ENCODE measurements around the gene TRPC4AP. TPM values are rescaled to one million over a fixed set of nuclear protein-coding genes. Genes with fewer than 3 reads are reported as not detected.

Gene TRPC4AP
- 30.7 TPM for total RNA-seq
- long read RNA-seq, transcript TRPC4AP-202 (19 exons, 3,138 nt) = minor isoform, 29 of 134 reads
- long read RNA-seq, transcript TRPC4AP-201 (19 exons, 3,226 nt) = major isoform, 67 of 134 reads
- long read RNA-seq, partial matches to known transcripts = 23 of 134 reads
- long read RNA-seq, other reads (novel, unspliced or antisense) = 15 of 134 reads

- TF ChIP-seq CTCF (IDR thresholded peaks at IDR 0.05; ENCODE audit: borderline replicate concordance) = peak; percentile 97
- intact Hi-C loops (cut with micrococcal nuclease) = no loop called here
- peaks cover 55% of the 10 kb centered on the region for H3K4me1 ChIP-seq
- DNase-seq = peak; percentile 91
- H3K27me3 ChIP-seq (ENCODE audit: low read depth) = no peaks in the 10 kb centered on the region
- H3K27ac ChIP-seq (replicated peaks) = peak within 1 kb of the TSS; percentile 96
- H3K36me3 ChIP-seq = peaks cover 9% of the 10 kb centered on the region
- H3K9me3 ChIP-seq (replicated peaks) = no peaks in the 10 kb centered on the region
- peak within 1 kb of the TSS; percentile 94 for H3K4me3 ChIP-seq
Measured at GRCh38 chr20:35092524-35093266, at the start of gene TRPC4AP. Gene TRPC4AP, minus strand, starts transcription at chr20:35092807. Its CDS starts 26 bp downstream, at chr20:35092781.

- peaks cover 43% of the 10 kb centered on the region for H3K4me1 ChIP-seq
- TF ChIP-seq CTCF (IDR thresholded peaks at IDR 0.05; ENCODE audit: borderline replicate concordance) = no peak
- H3K4me3 ChIP-seq = no peak overlapping the region
- no peaks in the 10 kb centered on the region for H3K27me3 ChIP-seq (ENCODE audit: low read depth)
- peaks cover 68% of the 10 kb centered on the region for H3K36me3 ChIP-seq
- DNase-seq = peak; percentile 36
- intact Hi-C loops (cut with micrococcal nuclease) = no loop called here
- no peaks in the 10 kb centered on the region for H3K9me3 ChIP-seq (replicated peaks)
- peak overlapping the region; percentile 88 for H3K27ac ChIP-seq (replicated peaks)
Measured at GRCh38 chr20:35135867-35136586, 43.4 kb upstream of the TRPC4AP start.

DNA sequence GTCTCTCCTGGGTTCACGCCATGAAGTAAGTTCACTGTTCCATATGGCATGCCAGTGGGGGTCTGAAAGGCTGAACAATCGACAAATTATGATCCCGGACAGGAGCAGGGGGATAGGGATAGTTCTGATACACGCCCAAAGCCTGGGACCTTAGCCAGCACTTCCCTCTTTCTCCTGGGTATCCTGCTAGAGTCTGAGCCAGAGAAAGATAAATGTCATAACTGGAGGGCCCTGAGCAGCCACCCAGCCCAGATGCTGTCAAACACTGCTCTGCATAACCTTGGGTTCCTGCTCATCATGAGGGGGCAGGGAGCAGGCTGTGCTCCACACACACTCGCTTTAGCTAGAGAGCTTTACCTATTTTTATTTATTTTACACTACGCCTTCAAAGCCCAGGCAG lies 42.3 kb upstream of the TRPC4AP start:
- no peak for TF ChIP-seq CTCF (IDR thresholded peaks at IDR 0.05; ENCODE audit: borderline replicate concordance)
- H3K4me1 ChIP-seq = peaks cover 43% of the 10 kb centered on the region
- H3K4me3 ChIP-seq = no peak overlapping the region
- H3K27me3 ChIP-seq (ENCODE audit: low read depth) = no peaks in the 10 kb centered on the region
- DNase-seq = peak; percentile 50
- intact Hi-C loops (cut with micrococcal nuclease) = no loop called here
- peaks cover 68% of the 10 kb centered on the region for H3K36me3 ChIP-seq
- peak overlapping the region; percentile 88 for H3K27ac ChIP-seq (replicated peaks)
- H3K9me3 ChIP-seq (replicated peaks) = no peaks in the 10 kb centered on the region

GRCh38 chr20:35134472-35134871 lies 41.9 kb upstream of the TRPC4AP start:
- Histone ChIP-seq H3K27ac (replicated peaks) (peak overlapping the region; percentile 88), H3K4me1 (peaks cover 43% of the 10 kb centered on the region), H3K9me3 (replicated peaks) (no peaks in the 10 kb centered on the region), H3K27me3 (ENCODE audit: low read depth) (no peaks in the 10 kb centered on the region), H3K36me3 (peaks cover 68% of the 10 kb centered on the region), H3K4me3 (no peak overlapping the region)
- TF ChIP-seq CTCF (IDR thresholded peaks at IDR 0.05; ENCODE audit: borderline replicate concordance) = no peak
- intact Hi-C loops (cut with micrococcal nuclease) = no loop called here
- DNase-seq = peak; percentile 36

GRCh38 chr20:35133735-35134134 lies 41.1 kb upstream of the TRPC4AP start:
- peak overlapping the region; percentile 88 for H3K27ac ChIP-seq (replicated peaks)

More at GRCh38 chr20:35133735-35134134, 41.1 kb upstream of the TRPC4AP start:
- Histone ChIP-seq H3K4me1 (peaks cover 43% of the 10 kb centered on the region), H3K9me3 (replicated peaks) (no peaks in the 10 kb centered on the region), H3K36me3 (peaks cover 70% of the 10 kb centered on the region), H3K4me3 (no peak overlapping the region), H3K27me3 (ENCODE audit: low read depth) (no peaks in the 10 kb centered on the region)
- DNase-seq = no peak
- intact Hi-C loops (cut with micrococcal nuclease) = no loop called here
- no peak for TF ChIP-seq CTCF (IDR thresholded peaks at IDR 0.05; ENCODE audit: borderline replicate concordance)
